H1 (cell line): ENCODE data around the gene KLF6.

ENCODE experiments used
- CBX8 ChIP-seq: fragments of 300-800, 300-1000 bp; sonication (generic); IDR thresholded peaks from 2 replicates; pipeline ENCODE4 v1.7.1; 2016; ENCODE audit warnings: low read depth, low read length, borderline replicate concordance
- HDAC2 ChIP-seq, 2 experiments: fragments of 300-600 bp in 1 of 2; sonication (generic) in 1 of 2; IDR thresholded peaks; 2 replicates each; pipeline ENCODE4 v1.6.1; 2011 to 2012; ENCODE audit warnings: low read depth in 2 of 2, low read length in 2 of 2, mild to moderate bottlenecking in 2 of 2, moderate library complexity in 2 of 2, borderline replicate concordance in 1 of 2, inconsistent platforms in 1 of 2
- JUND ChIP-seq: IDR thresholded peaks from 2 replicates; pipeline ENCODE4 v1.6.1; 2011; ENCODE audit warnings: mild to moderate bottlenecking, improper control_type of control experiment, low read length
- POLR2A ChIP-seq, 2 experiments: IDR thresholded peaks; 1 replicate in 1 of 2; 2 replicates in 1 of 2; pipeline ENCODE4 v1.6.1; 2011; ENCODE audit warnings: low read depth in 2 of 2, low read length in 2 of 2, mild to moderate bottlenecking in 2 of 2; ENCODE audit errors: control extremely low read depth in 1 of 2
- POLR2AphosphoS5 ChIP-seq: IDR thresholded peaks from 2 replicates; pipeline ENCODE4 v1.6.1; 2011; ENCODE audit warnings: low read depth, low read length
- SP2 ChIP-seq: IDR thresholded peaks from 2 replicates; pipeline ENCODE4 v1.6.1; 2012; ENCODE audit warnings: mild to moderate bottlenecking, low read length, inconsistent platforms
- TF ChIP-seq, protein P1 (sequence below), 3 experiments: IDR thresholded peaks; 1 replicate in 2 of 3; 2 replicates in 1 of 3; pipeline versions ENCODE4 v1.5.1 to v1.6.1; 2011; ENCODE audit warnings: low read length in 3 of 3, mild to moderate bottlenecking in 3 of 3, inconsistent platforms in 2 of 3, low read depth in 1 of 3, moderate library complexity in 1 of 3; ENCODE audit not compliant: insufficient read depth in 1 of 3; ENCODE audit errors: control extremely low read depth in 1 of 3
- TF ChIP-seq, protein P2 (sequence below): IDR thresholded peaks from 2 replicates; pipeline ENCODE4 v1.6.1; 2012; ENCODE audit warnings: inconsistent platforms
- TF ChIP-seq, protein P3 (sequence below): IDR thresholded peaks from 2 replicates; pipeline ENCODE4 v1.6.1; 2012; ENCODE audit warnings: inconsistent platforms

DNA sequence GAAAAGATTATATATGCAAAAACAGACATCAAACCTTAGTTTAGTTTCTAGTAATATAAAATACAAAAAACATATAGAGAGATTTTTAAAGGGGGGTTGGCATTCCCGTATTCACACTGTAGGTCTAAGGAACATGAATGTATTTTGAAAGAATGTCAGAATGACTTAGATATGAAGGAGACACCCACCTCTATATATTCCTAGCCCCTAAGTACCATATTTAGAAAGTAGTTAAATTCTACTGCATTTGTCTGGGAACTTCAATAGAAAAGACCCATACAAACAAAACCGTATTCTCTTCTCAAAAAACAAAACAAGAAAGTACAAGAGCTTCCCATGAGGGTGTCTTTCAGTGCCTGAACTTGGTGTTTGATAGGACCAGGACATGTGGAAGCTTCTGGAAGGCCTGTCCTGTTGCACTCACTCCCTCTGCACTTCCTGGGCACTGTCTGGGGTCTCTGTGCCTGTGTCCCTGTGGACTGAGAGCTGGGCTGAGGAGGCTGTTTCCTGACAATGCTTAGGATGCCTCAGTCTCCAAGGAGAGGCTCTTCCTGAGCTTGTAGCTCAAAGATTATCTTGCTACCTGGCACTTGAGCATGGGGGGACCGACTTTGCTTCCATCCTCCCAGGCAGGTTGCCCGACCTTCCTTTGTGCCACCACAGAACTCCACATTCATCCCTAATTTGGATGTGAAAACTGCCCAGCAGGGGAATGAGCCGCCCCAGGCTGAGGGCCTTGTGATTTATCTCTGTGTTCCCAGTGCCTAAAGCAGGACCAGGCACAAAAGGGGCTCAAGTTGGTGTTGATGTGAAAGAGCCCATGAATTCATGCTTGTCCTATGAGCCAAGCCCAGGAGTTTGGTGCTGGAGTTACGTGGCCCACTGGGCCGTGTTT is 44.4 kb upstream of the KLF6 start:
- TF ChIP-seq JUND (no peak), POLR2A (IDR thresholded peaks at IDR 0.05; ENCODE audit: control extremely low read depth in 1 of 2, low read depth in 2 of 2, low read length in 2 of 2) (no peak), HDAC2 (IDR thresholded peaks at IDR 0.05; ENCODE audit: borderline replicate concordance in 1 of 2, low read depth in 2 of 2, low read length in 2 of 2) (no peak), SP2 (no peak), CBX8 (no peak), POLR2AphosphoS5 (no peak)
- TF ChIP-seq, protein P1, sequence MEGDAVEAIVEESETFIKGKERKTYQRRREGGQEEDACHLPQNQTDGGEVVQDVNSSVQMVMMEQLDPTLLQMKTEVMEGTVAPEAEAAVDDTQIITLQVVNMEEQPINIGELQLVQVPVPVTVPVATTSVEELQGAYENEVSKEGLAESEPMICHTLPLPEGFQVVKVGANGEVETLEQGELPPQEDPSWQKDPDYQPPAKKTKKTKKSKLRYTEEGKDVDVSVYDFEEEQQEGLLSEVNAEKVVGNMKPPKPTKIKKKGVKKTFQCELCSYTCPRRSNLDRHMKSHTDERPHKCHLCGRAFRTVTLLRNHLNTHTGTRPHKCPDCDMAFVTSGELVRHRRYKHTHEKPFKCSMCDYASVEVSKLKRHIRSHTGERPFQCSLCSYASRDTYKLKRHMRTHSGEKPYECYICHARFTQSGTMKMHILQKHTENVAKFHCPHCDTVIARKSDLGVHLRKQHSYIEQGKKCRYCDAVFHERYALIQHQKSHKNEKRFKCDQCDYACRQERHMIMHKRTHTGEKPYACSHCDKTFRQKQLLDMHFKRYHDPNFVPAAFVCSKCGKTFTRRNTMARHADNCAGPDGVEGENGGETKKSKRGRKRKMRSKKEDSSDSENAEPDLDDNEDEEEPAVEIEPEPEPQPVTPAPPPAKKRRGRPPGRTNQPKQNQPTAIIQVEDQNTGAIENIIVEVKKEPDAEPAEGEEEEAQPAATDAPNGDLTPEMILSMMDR (IDR thresholded peaks at IDR 0.05; ENCODE audit: control extremely low read depth in 1 of 3, insufficient read depth in 1 of 3, low read depth in 1 of 3, low read length in 3 of 3) = no peak
- TF ChIP-seq, protein P2, sequence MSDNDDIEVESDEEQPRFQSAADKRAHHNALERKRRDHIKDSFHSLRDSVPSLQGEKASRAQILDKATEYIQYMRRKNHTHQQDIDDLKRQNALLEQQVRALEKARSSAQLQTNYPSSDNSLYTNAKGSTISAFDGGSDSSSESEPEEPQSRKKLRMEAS = no peak
- TF ChIP-seq, protein P3, sequence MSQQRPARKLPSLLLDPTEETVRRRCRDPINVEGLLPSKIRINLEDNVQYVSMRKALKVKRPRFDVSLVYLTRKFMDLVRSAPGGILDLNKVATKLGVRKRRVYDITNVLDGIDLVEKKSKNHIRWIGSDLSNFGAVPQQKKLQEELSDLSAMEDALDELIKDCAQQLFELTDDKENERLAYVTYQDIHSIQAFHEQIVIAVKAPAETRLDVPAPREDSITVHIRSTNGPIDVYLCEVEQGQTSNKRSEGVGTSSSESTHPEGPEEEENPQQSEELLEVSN = no peak
